ENCODE data around the gene BRI3.

Gene BRI3

DNA sequence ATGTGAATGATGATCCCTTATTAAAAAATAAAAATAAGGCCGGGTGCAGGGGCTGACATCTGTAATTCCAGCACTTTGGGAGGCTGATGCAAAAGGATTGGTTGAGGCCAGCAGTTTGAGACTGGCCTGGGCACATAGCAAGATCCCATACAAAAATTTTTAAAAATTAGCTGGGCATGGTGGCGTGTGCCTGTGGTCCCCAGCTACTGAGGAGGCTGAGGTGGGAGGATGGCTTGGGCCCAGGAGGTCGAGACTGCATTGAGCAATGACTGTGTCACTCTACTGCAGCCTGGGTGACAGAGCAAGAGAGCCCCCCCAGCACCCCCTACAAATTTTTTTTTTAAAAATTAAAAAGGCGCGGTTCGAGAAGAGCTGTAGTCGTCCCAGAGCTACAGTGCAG lies 1.2 kb upstream of the BRI3 start:
- CTCF ChIA-PET: interaction anchor here (0.5 to 0.6 kb wide), 2 partner anchors 505 to 526 kb away, joined by 3 read pairs; no protein-coding TSS in a partner anchor
- POLR2A ChIA-PET (ENCODE audit: low non-redundant PET): no interaction called here
- DNase-seq (ENCODE audit: low spot score): no peak
- H3K27ac ChIP-seq: peak overlapping the region; percentile 97
- TF ChIP-seq, protein P1, sequence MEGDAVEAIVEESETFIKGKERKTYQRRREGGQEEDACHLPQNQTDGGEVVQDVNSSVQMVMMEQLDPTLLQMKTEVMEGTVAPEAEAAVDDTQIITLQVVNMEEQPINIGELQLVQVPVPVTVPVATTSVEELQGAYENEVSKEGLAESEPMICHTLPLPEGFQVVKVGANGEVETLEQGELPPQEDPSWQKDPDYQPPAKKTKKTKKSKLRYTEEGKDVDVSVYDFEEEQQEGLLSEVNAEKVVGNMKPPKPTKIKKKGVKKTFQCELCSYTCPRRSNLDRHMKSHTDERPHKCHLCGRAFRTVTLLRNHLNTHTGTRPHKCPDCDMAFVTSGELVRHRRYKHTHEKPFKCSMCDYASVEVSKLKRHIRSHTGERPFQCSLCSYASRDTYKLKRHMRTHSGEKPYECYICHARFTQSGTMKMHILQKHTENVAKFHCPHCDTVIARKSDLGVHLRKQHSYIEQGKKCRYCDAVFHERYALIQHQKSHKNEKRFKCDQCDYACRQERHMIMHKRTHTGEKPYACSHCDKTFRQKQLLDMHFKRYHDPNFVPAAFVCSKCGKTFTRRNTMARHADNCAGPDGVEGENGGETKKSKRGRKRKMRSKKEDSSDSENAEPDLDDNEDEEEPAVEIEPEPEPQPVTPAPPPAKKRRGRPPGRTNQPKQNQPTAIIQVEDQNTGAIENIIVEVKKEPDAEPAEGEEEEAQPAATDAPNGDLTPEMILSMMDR (conservative IDR thresholded peaks at IDR 0.05; ENCODE audit: low read depth): no peak

DNA sequence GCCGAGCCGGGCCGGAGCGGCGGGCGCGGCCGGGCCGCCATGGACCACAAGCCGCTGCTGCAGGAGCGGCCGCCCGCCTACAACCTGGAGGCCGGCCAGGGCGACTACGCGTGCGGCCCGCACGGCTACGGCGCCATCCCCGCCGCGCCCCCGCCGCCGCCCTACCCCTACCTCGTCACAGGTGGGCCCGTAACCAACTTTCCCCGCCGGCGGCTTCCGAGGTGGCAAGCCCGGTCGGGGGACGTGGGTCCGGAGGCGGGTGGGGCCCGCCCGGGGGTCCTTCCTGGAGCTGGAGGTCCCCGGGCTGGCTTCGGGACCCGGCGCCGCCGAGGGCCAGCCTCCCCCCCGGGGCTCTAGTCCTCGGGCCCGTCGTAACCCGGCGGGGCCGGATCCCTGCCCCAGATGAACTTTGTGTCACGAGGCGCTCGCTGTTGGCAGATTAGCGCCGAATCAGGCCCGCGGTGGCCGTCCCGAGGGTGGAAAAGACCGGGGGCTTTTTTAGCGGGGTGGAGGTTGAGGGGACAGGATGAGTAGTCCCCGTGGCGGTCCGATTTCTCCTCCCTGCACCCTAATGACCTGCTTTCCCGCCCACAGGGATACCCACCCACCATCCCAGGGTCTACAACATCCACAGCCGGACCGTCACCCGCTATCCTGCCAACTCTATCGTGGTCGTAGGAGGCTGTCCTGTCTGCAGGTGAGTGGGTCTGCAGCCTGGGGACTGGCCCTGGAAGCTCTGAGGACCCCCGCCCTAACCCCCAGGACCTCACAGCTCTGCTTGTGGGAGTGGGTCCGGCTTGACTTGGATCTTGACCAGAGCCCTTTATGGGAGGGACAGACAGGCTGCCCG lies 496 bp downstream of the BRI3 start:
- DNase-seq (ENCODE audit: low spot score): no peak
- TF ChIP-seq, protein P1 (conservative IDR thresholded peaks at IDR 0.05; ENCODE audit: low read depth): no peak
- peak overlapping the region; percentile 97 for H3K27ac ChIP-seq
- CTCF ChIA-PET: no interaction called here
- POLR2A ChIA-PET (ENCODE audit: low non-redundant PET): no interaction called here

DNA sequence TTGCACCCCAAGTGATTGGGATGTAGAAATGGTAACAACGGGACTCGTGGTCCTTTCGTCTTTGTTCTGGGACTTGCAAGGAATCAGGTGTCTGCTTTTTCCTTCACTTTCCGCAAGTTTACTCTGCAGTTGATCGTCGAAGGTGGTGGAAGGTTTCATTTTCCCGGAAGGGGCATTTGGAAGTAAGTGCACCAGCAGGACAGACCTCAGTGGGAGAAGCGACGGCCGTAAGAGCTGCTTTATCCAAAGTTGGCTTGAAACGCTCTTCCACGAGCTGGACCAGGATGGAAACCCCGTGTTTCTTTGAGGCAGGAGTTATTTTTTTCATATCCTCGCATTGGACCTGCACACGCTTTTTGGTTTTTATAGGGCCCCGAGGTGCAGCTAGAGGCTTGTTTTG lies 1.2 kb downstream of the BRI3 start:
- POLR2A ChIA-PET (ENCODE audit: low non-redundant PET): interaction anchor here (0.6 to 1.0 kb wide), 2 partner anchors 19 to 118 kb away, joined by 3 to 6 read pairs; partner anchors contain the start of gene BAIAP2L1
- TF ChIP-seq, protein P1 (conservative IDR thresholded peaks at IDR 0.05; ENCODE audit: low read depth): no peak
- no peak for DNase-seq (ENCODE audit: low spot score)
- peak overlapping the region; percentile 97 for H3K27ac ChIP-seq
- CTCF ChIA-PET: no interaction called here

DNA sequence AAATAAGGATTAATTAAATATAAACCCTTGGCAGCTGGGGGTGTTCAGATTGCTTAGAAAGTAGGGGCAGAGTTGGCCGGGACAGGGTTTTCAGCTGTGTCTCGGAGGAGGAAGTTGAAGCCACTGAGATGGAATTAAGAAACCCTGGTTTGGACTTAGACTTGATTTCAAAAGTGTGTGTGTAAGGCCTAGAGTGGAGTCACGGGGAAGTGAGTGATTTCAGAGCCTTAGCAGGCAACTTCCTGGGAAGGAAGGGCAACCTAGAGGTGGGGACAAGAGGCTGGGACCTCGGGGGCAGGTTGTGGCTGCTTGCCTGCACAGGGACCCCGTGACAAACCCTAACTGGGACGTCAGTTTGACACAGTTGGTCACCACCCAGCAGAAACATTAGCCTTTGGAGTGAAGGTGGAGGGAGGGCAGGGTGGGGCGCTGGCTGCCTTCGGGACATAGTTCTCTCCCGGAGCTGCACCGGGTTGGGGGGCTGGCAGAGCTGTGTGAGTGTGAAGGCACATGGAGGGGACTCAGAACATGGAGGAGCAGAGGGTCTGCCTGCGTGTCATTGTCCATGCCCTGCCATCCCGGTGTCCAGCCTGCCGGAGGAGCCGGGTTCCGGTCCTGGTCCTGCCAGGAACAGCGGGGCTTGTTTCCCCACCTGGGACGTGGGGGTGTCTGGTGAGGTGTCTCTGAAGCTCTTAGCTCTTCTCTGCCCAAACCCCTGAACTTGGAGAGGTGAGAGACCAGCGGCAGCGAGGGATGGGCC lies 1.8 kb downstream of the BRI3 start:
- CTCF ChIA-PET: no interaction called here
- no peak for DNase-seq (ENCODE audit: low spot score)
- POLR2A ChIA-PET (ENCODE audit: low non-redundant PET): interaction anchor here (0.6 to 1.0 kb wide), 2 partner anchors 19 to 118 kb away, joined by 3 to 6 read pairs; partner anchors contain the start of gene BAIAP2L1
- H3K27ac ChIP-seq: peak overlapping the region; percentile 97
- TF ChIP-seq, protein P1 (conservative IDR thresholded peaks at IDR 0.05; ENCODE audit: low read depth): no peak

DNA sequence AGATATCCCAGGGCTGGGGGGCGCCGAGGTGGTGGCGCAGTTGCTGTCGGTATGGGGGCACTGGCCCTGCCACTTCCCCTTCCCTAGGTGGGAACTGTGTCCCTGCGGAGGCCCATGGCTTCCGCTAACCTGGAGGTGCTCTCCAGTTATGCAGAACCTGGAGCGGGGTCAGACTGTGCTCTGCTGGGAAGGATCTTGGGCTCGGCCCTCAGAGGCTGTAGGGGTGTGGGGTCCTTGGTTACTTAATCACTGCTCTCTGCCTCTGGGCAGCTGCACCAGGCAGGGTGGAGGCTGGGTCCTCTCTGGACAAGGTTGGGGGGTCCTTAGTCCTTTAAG lies 2.4 kb downstream of the BRI3 start:
- DNase-seq (ENCODE audit: low spot score): no peak

More for the DNA sequence above, 2.4 kb downstream of the BRI3 start:
- CTCF ChIA-PET: no interaction called here
- POLR2A ChIA-PET (ENCODE audit: low non-redundant PET): interaction anchor here (1.0 kb wide), 1 partner anchor 117 kb away, joined by 6 read pairs; the partner anchor contains the start of gene BAIAP2L1
- TF ChIP-seq, protein P1 (conservative IDR thresholded peaks at IDR 0.05; ENCODE audit: low read depth): no peak
- peak overlapping the region; percentile 97 for H3K27ac ChIP-seq
